ENCODE measurements around the gene DNAH2.

The DNAH2 gene

GRCh38 chr17:7767405-7768021 lies 50.0 kb downstream of the DNAH2 start (continued):
- TF ChIP-seq, protein P1, sequence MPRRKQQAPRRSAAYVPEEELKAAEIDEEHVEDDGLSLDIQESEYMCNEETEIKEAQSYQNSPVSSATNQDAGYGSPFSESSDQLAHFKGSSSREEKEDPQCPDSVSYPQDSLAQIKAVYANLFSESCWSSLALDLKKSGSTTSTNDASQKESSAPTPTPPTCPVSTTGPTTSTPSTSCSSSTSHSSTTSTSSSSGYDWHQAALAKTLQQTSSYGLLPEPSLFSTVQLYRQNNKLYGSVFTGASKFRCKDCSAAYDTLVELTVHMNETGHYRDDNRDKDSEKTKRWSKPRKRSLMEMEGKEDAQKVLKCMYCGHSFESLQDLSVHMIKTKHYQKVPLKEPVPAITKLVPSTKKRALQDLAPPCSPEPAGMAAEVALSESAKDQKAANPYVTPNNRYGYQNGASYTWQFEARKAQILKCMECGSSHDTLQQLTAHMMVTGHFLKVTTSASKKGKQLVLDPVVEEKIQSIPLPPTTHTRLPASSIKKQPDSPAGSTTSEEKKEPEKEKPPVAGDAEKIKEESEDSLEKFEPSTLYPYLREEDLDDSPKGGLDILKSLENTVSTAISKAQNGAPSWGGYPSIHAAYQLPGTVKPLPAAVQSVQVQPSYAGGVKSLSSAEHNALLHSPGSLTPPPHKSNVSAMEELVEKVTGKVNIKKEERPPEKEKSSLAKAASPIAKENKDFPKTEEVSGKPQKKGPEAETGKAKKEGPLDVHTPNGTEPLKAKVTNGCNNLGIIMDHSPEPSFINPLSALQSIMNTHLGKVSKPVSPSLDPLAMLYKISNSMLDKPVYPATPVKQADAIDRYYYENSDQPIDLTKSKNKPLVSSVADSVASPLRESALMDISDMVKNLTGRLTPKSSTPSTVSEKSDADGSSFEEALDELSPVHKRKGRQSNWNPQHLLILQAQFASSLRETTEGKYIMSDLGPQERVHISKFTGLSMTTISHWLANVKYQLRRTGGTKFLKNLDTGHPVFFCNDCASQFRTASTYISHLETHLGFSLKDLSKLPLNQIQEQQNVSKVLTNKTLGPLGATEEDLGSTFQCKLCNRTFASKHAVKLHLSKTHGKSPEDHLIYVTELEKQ (tag by site-specific recombination; IDR thresholded peaks at IDR 0.05; ENCODE audit: borderline replicate concordance) = no peak
- TF ChIP-seq ZIC2 (tag by site-specific recombination; IDR thresholded peaks at IDR 0.05) = peak; percentile 48
- no peak for TF ChIP-seq ZNF121 (tag by site-specific recombination; IDR thresholded peaks at IDR 0.05)
- 0 out of 2 replicates have a peak, but pooled peaks have one; percentile 23 for TF ChIP-seq ZNF140 (tag by site-specific recombination; IDR thresholded peaks at IDR 0.05)
- no peak for TF ChIP-seq INSM2 (tag by site-specific recombination; IDR thresholded peaks at IDR 0.05)
- TF ChIP-seq ZNF18 (tag by site-specific recombination; IDR thresholded peaks at IDR 0.05) = peak; percentile 86

DNA sequence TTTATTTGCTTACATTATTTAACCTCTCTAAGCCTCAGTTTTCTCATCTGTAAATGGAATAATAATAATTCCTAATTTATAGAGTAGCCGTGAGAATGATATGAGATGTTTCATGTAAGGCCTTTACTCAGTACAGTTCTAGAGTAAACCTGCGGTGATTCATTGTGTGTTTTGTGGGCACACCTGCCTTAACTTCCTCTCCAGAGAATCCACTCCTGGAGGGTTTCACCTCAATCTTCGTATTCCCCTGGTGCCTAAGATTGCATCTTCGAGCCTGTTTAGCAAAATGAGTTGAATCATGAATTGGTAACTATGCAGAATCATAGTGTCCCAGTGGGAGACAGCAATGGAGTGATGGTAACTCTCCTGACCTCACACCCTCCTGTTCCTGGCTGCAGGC lies 52.3 kb downstream of the DNAH2 start:
- ChIA-PET CTCF (interaction anchor here (2.4 kb wide), 1 partner anchor 27 kb away, joined by 9 read pairs; no protein-coding TSS in a partner anchor), POLR2A (no interaction called here)
- Histone ChIP-seq H3K36me3 (ENCODE audit: control insufficient read depth in 2 of 2, insufficient read depth in 1 of 2, low read length in 2 of 2) (no peaks in the 10 kb centered on the region), H3K4me3 (ENCODE audit: low read depth, low read length) (no peak overlapping the region), H3K9me3 (ENCODE audit: control insufficient read depth, insufficient read depth, low read depth, low read length) (no peaks in the 10 kb centered on the region), H3K27ac (ENCODE audit: extremely low read depth, low read depth, low read length) (no peak overlapping the region), H3K4me1 (ENCODE audit: control insufficient read depth, insufficient read depth, low read length) (no peaks in the 10 kb centered on the region)
- TF ChIP-seq ZNF664 (tag by site-specific recombination; IDR thresholded peaks at IDR 0.05) = no peak
- no peak for TF ChIP-seq ZNF202 (tag by site-specific recombination; IDR thresholded peaks at IDR 0.05; ENCODE audit: borderline replicate concordance)
- TF ChIP-seq, protein P2, sequence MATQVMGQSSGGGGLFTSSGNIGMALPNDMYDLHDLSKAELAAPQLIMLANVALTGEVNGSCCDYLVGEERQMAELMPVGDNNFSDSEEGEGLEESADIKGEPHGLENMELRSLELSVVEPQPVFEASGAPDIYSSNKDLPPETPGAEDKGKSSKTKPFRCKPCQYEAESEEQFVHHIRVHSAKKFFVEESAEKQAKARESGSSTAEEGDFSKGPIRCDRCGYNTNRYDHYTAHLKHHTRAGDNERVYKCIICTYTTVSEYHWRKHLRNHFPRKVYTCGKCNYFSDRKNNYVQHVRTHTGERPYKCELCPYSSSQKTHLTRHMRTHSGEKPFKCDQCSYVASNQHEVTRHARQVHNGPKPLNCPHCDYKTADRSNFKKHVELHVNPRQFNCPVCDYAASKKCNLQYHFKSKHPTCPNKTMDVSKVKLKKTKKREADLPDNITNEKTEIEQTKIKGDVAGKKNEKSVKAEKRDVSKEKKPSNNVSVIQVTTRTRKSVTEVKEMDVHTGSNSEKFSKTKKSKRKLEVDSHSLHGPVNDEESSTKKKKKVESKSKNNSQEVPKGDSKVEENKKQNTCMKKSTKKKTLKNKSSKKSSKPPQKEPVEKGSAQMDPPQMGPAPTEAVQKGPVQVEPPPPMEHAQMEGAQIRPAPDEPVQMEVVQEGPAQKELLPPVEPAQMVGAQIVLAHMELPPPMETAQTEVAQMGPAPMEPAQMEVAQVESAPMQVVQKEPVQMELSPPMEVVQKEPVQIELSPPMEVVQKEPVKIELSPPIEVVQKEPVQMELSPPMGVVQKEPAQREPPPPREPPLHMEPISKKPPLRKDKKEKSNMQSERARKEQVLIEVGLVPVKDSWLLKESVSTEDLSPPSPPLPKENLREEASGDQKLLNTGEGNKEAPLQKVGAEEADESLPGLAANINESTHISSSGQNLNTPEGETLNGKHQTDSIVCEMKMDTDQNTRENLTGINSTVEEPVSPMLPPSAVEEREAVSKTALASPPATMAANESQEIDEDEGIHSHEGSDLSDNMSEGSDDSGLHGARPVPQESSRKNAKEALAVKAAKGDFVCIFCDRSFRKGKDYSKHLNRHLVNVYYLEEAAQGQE (tag by site-specific recombination; IDR thresholded peaks at IDR 0.05) = no peak
- no peak for TF ChIP-seq KLF10 (tag by site-specific recombination; IDR thresholded peaks at IDR 0.05)
- no peak for TF ChIP-seq ZNF133 (tag by site-specific recombination; IDR thresholded peaks at IDR 0.05)
- TF ChIP-seq ZNF473 (tag by site-specific recombination; IDR thresholded peaks at IDR 0.05) = no peak
- TF ChIP-seq, protein P3, sequence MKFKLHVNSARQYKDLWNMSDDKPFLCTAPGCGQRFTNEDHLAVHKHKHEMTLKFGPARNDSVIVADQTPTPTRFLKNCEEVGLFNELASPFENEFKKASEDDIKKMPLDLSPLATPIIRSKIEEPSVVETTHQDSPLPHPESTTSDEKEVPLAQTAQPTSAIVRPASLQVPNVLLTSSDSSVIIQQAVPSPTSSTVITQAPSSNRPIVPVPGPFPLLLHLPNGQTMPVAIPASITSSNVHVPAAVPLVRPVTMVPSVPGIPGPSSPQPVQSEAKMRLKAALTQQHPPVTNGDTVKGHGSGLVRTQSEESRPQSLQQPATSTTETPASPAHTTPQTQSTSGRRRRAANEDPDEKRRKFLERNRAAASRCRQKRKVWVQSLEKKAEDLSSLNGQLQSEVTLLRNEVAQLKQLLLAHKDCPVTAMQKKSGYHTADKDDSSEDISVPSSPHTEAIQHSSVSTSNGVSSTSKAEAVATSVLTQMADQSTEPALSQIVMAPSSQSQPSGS (tag by site-specific recombination; IDR thresholded peaks at IDR 0.05; ENCODE audit: low read depth) = no peak
- TF ChIP-seq ZNF654 (tag by site-specific recombination; IDR thresholded peaks at IDR 0.05; ENCODE audit: low read depth) = no peak
- no peak for TF ChIP-seq ZSCAN30 (tag by site-specific recombination; IDR thresholded peaks at IDR 0.05)
- TF ChIP-seq, protein P4, sequence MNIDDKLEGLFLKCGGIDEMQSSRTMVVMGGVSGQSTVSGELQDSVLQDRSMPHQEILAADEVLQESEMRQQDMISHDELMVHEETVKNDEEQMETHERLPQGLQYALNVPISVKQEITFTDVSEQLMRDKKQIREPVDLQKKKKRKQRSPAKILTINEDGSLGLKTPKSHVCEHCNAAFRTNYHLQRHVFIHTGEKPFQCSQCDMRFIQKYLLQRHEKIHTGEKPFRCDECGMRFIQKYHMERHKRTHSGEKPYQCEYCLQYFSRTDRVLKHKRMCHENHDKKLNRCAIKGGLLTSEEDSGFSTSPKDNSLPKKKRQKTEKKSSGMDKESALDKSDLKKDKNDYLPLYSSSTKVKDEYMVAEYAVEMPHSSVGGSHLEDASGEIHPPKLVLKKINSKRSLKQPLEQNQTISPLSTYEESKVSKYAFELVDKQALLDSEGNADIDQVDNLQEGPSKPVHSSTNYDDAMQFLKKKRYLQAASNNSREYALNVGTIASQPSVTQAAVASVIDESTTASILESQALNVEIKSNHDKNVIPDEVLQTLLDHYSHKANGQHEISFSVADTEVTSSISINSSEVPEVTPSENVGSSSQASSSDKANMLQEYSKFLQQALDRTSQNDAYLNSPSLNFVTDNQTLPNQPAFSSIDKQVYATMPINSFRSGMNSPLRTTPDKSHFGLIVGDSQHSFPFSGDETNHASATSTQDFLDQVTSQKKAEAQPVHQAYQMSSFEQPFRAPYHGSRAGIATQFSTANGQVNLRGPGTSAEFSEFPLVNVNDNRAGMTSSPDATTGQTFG (tag by site-specific recombination; IDR thresholded peaks at IDR 0.05; ENCODE audit: borderline replicate concordance) = no peak
- TF ChIP-seq ZNF184 (tag by site-specific recombination; IDR thresholded peaks at IDR 0.05) = no peak
- TF ChIP-seq ZBTB20 (tag by site-specific recombination; IDR thresholded peaks at IDR 0.05) = no peak
- no peak for TF ChIP-seq BCL11A (tag by site-specific recombination; IDR thresholded peaks at IDR 0.05; ENCODE audit: low read depth)
- TF ChIP-seq ZNF169 (tag by site-specific recombination; IDR thresholded peaks at IDR 0.05) = no peak
- TF ChIP-seq ZNF140 (tag by site-specific recombination; IDR thresholded peaks at IDR 0.05) = no peak
- TF ChIP-seq ZNF132 (tag by site-specific recombination; IDR thresholded peaks at IDR 0.05; ENCODE audit: borderline replicate concordance) = no peak
- no peak for TF ChIP-seq ZNF157 (tag by site-specific recombination; IDR thresholded peaks at IDR 0.05)

All from HEK293 (cell line).